ENCODE measurements around the gene HECW1. TPM values are rescaled to one million over a fixed set of nuclear protein-coding genes. Genes with fewer than 3 reads are reported as not detected.
"Not testable (repeated sequence)": the region's sequence is repeated elsewhere in the genome, so short reads cannot be mapped to it uniquely, and the experiment has no call there.

Gene HECW1
- total RNA-seq, 1 donor from 2014 or later = not detected

GRCh38 chr7:43302773-43303460, 190.5 kb downstream of the HECW1 start:
- no peak for DNase-seq (ENCODE audit: low read depth, low spot score)

GRCh38 chr7:43303740-43304241, 191.3 kb downstream of the HECW1 start:
- DNase-seq (ENCODE audit: low read depth, low spot score) = no peak

- DNase-seq (ENCODE audit: low read depth, low spot score) = no peak
Observed at GRCh38 chr7:43306404-43306803, 194.0 kb downstream of the HECW1 start.

GRCh38 chr7:43307522-43307921, 195.1 kb downstream of the HECW1 start:
- no peak for DNase-seq (ENCODE audit: low read depth, low spot score)

GRCh38 chr7:43308913-43309705, 196.7 kb downstream of the HECW1 start:
- no peak for DNase-seq (ENCODE audit: low read depth, low spot score)

GRCh38 chr7:43309706-43310022, 197.2 kb downstream of the HECW1 start:
- DNase-seq (ENCODE audit: low read depth, low spot score) = no peak

GRCh38 chr7:43311052-43311451, 198.6 kb downstream of the HECW1 start:
- DNase-seq (ENCODE audit: low read depth, low spot score) = no peak

GRCh38 chr7:43311694-43312093, 199.2 kb downstream of the HECW1 start:
- DNase-seq (ENCODE audit: low read depth, low spot score) = no peak

GRCh38 chr7:43313628-43314378, 201.4 kb downstream of the HECW1 start:
- no peak for DNase-seq (ENCODE audit: low read depth, low spot score)

- no peak for DNase-seq (ENCODE audit: low read depth, low spot score)
Observed at GRCh38 chr7:43314379-43315158, 202.1 kb downstream of the HECW1 start.

- DNase-seq (ENCODE audit: low read depth, low spot score) = no peak
Observed at GRCh38 chr7:43317075-43317474, 204.6 kb downstream of the HECW1 start.

GRCh38 chr7:43318188-43318770, 205.8 kb downstream of the HECW1 start:
- DNase-seq (ENCODE audit: low read depth, low spot score) = no peak

- DNase-seq (ENCODE audit: low read depth, low spot score) = no peak
Observed at GRCh38 chr7:43325595-43325994, 213.1 kb downstream of the HECW1 start.

GRCh38 chr7:43328336-43328735, 215.9 kb downstream of the HECW1 start:
- no peak for DNase-seq (ENCODE audit: low read depth, low spot score)

GRCh38 chr7:43328785-43329380, 216.4 kb downstream of the HECW1 start:
- DNase-seq (ENCODE audit: low read depth, low spot score) = no peak

GRCh38 chr7:43332193-43332796, 219.8 kb downstream of the HECW1 start:
- DNase-seq (ENCODE audit: low read depth, low spot score) = no peak

- DNase-seq (ENCODE audit: low read depth, low spot score) = no peak
Observed at GRCh38 chr7:43337191-43337590, 224.7 kb downstream of the HECW1 start.

- no peak for DNase-seq (ENCODE audit: low read depth, low spot score)
Observed at GRCh38 chr7:43337811-43338210, 225.4 kb downstream of the HECW1 start.

- no peak for DNase-seq (ENCODE audit: low read depth, low spot score)
Observed at GRCh38 chr7:43341132-43341531, 228.7 kb downstream of the HECW1 start.

- not testable (repeated sequence) for DNase-seq (ENCODE audit: low read depth, low spot score)
Observed at GRCh38 chr7:43343417-43343816, 231.0 kb downstream of the HECW1 start.

Measured in pulmonary artery endothelial cell (primary cell).